LoVo (cell line): ENCODE results near the gene AIF1L.

Experiments
- DNase-seq: peaks from one replicate; pipeline ENCODE4 v3.0.0-alpha.2; 2016; ENCODE audit warnings: low spot score

The AIF1L gene

DNA sequence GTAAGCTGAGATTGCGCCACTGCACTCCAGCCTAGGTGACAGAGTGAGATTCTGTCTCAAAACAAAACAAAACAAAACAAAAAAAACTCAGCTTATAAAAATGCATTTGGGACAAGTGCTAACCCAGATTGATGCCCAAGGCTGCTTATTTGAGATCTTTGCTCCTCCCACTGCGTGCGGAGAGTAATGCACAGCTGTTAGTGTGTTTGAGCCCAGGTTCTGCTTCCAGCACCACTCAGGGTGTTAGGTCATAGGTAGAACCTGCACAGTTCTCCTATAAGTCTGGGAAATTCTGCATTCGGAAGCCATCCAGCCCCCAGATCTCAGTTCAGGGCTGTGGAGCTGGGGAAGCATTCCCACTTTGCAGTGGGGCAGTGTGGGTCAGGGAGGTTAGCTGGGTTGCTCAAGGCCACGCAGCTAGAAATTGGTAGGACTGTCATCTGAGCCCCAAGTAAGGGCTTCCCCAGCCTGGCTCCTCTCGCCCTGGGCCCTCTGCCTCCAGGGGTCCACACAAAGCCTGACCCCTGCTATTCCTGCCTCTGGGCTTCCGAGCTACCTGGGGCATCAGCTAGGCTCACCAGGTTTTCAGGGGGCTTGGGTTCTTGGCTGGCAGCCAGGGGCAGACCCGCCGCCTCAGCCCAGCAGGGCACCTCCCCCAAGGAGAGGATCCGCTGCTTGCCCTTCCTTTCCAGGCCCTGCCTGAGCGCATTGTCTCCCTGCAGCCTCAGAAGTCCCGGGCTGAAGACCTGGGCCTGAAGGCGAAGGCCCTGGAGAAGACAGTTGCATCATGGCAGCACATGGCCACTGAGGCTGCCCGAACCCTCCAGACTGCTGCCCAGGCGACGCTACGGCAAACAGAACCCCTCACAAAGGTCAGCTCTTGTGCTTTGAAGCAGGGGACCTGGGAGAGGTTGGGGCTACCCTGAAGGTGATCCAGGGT lies 17.6 kb upstream of the AIF1L start:
- DNase-seq = no peak

DNA sequence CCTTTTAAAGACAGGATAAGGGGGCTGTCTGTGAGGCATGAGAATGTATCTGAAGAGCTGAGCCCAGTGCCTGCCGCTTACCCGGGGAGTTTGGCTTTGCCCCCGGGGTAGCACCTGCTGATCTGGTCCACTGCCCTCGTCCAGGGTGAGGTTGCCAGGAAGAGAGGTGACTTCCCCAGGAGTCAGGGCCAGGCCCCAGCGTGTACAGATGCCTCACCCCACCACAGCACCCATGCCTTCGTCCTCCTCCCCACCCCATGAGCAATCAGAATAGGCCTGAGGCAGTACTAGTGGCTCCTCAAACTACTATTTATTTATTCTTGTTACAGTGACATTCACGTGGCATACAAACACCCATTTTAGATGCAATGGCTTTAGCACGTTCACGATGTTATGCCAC lies 15.7 kb upstream of the AIF1L start:
- no peak for DNase-seq

- DNase-seq = no peak
Observed at GRCh38 chr9:131081868-131082267, 14.5 kb upstream of the AIF1L start.

GRCh38 chr9:131082774-131083512 lies 13.4 kb upstream of the AIF1L start:
- DNase-seq = peak; percentile 45

GRCh38 chr9:131084661-131085369 lies 11.5 kb upstream of the AIF1L start:
- DNase-seq = no peak

DNA sequence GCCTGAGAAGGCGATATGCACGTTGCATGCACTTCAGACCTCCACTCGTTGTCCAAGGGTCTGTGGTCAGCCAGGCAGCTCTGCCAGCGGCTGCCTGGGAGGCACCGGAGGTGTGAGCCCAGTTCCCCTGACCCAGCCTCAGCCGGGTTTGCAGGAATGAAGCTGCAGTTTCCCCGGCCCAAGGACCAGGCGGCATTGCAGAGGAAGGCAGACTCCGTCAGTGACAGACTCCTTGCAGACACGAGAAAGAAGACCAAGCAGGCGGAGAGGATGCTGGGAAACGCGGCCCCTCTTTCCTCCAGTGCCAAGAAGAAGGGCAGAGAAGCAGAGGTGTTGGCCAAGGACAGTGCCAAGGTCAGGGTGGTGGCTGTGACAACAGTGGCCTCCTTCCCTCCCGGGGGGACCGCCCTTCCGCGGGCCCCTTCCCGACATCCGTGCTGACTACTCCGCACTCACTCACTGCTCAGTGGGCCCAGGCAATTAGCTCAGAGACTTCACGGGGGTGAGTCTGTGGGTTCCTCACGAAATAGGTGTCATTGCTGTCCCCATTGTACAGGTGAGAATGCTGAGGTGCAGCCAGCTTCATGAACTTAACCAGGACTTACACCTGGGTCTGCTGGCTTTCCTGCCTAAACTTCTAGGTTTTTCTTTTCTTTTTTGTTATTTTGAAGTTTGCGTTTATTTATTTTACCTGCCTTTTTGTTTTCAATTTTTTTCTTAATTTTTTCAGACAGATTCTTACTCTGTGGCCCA lies 10.8 kb upstream of the AIF1L start:
- DNase-seq = no peak

GRCh38 chr9:131087354-131087893 lies 8.9 kb upstream of the AIF1L start:
- DNase-seq = no peak

- no peak for DNase-seq
Observed at GRCh38 chr9:131090025-131090787, 6.1 kb upstream of the AIF1L start.

GRCh38 chr9:131091352-131091992 lies 4.9 kb upstream of the AIF1L start:
- DNase-seq = no peak

DNA sequence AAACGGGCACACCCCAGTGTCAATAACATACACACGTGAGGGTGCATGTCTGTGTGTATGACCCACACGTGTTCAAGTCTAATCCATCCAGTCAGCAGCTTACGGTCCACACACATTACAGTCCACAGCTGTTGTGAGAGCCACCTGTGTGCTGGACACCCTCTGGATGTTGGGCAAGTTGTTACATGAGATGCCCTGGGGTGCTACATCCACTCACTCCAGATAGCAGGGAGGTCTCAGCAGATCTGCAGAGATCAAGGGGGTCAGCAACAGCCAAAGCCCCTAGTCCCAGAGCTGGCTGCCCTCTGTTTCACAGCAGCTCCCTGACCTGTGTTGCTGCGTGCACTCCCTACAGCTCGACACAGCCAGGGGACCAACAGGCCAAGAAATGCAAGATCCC lies 4.3 kb upstream of the AIF1L start:
- DNase-seq = no peak

GRCh38 chr9:131092548-131093440 lies 3.5 kb upstream of the AIF1L start:
- no peak for DNase-seq

DNA sequence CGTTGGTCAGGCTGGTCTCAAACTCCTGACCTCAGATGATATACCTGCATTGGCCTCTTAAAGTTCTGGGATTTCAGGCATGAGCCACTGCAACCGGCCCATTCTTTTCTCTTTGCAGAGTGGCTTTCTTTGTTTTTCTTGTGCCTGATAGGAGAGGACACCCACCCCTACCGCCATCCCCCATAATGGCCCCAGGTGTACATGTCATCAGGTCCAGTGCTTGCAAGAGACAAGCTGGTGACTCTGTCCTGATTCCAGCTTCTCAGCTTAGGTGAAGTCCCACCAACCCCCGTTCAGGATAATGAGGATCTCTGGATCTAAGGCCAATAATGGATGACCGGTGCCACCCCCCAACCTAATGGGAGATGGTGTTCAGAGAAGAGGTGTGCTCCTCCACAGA lies 2.3 kb upstream of the AIF1L start:
- no peak for DNase-seq

- no peak for DNase-seq
Observed at GRCh38 chr9:131094622-131095021, 1.7 kb upstream of the AIF1L start.

DNA sequence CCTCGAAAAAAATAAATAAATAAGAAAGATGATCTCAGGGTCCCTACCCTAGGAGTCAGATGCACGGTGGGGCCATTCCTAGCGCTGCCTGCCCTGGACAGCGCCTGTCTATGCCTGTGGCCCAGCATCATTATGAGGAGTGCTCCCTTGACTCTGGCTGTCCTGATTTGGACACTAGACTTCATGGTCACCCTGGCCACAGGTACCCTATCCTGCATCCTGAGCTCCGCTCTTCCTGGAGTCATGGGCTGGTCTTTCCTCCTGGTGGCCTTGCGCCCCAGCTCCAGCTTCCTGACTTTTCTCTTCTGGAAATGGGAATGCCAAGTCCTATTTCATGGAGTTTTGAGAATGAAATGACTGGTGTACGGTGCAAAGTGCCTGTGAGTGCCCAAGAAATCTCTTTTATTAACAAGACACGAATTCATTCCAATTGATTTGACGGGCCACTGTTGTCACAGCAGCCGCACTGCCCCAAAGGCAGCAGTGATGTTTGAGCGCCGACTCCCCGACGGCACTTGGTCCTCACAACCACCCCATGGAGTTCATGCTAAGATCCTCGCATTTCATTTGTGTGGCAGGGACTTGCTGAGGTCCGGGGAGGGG lies 564 bp upstream of the AIF1L start:
- no peak for DNase-seq

- DNase-seq = no peak
Observed at GRCh38 chr9:131097126-131097947, 1.0 kb downstream of the AIF1L start.

DNA sequence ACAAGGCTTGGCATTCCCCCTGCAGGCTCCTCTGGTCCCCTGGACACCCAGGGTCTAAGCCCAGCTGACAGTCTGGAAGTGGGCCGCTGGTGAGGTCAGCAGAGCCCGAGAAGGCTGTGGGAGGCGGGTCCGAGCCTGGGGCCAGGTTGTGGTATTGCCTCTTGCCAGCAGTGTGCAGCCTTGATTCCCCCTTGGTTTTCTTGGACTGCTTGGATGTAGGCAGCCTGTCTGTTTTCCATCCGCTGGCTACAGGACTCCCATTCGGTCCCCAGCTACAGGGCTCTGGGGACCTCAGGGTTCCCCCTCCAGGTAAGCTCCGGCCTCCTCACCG lies 1.6 kb downstream of the AIF1L start:
- no peak for DNase-seq

GRCh38 chr9:131098391-131099101 lies 2.2 kb downstream of the AIF1L start:
- DNase-seq = no peak
